B cell (primary cell): ENCODE measurements around the gene BTN3A1. TPM values are rescaled to one million over a fixed set of nuclear protein-coding genes. Genes with fewer than 3 reads are reported as not detected.
"Not testable (repeated sequence)": the region's sequence is repeated elsewhere in the genome, so short reads cannot be mapped to it uniquely, and the experiment has no call there.

Source experiments
- ATAC-seq: fragments of 200-7000 bp; cut with Tn5 transposase; one replicate; pipeline ENCODE4 v1.10.0; 2021; ENCODE audit warnings: low read depth, mild to moderate bottlenecking, moderate number of reproducible peaks, moderate library complexity
- CTCF ChIA-PET: fragments of 350-600 bp; sonication (Branson Sonifier 250); formaldehyde crosslinking; loops from one replicate; lab custom pipeline; 2021; ENCODE audit warnings: antibody characterized with exemption, inconsistent platforms; lab: Charles Lee
- POLR2A ChIA-PET: fragments of 350-600 bp; sonication (Branson Sonifier 250); formaldehyde crosslinking; loops from one replicate; lab custom pipeline; 2021; ENCODE audit warnings: antibody characterized with exemption; lab: Charles Lee
- DNase-seq: peaks from one replicate; pipeline ENCODE4 v3.0.0; 2013
- H2AFZ ChIP-seq: 2 replicates; pipeline ENCODE4 v1.6.1; 2012; ENCODE audit warnings: mild to moderate bottlenecking, low read depth, low read length; ENCODE audit not compliant: insufficient read depth, poor library complexity, severe bottlenecking
- H3K27ac ChIP-seq, 2 donors: 1 replicate in 1 of 2; 2 replicates in 1 of 2; pipeline ENCODE4 v1.5.1; 2012 to 2013; ENCODE audit warnings: low read length in 2 of 2, mild to moderate bottlenecking in 2 of 2, moderate library complexity in 1 of 2
- H3K27me3 ChIP-seq, 4 experiments: fragments of 200-600 bp in 1 of 4; sonication (generic) in 1 of 4; replicated peaks in 1 of 4; 1 replicate in 2 of 4; 2 replicates in 2 of 4; pipeline versions ENCODE4 v1.6.1 to v1.7.0; 2013 to 2016; ENCODE audit warnings: low read length in 3 of 4, mild to moderate bottlenecking in 2 of 4, mixed read lengths in 1 of 4, moderate library complexity in 1 of 4; ENCODE audit not compliant: insufficient read depth in 4 of 4, control insufficient read depth in 3 of 4; ENCODE audit errors: control extremely low read depth in 1 of 4
- H3K36me3 ChIP-seq, 2 experiments: replicated peaks in 1 of 2; 1 replicate in 1 of 2; 2 replicates in 1 of 2; pipeline versions ENCODE4 v1.6.1 to v1.7.1; 2013; ENCODE audit warnings: low read length in 1 of 2; ENCODE audit not compliant: insufficient read depth in 2 of 2, control insufficient read depth in 1 of 2; ENCODE audit errors: control extremely low read depth in 1 of 2, extremely low read depth in 1 of 2
- H3K4me1 ChIP-seq, 2 donors: fragments of 200-600 bp in 1 of 2; sonication (generic) in 1 of 2; 1 replicate in 1 of 2; 2 replicates in 1 of 2; pipeline versions ENCODE4 v1.5.1 to v1.6.1; 2013 to 2017; ENCODE audit warnings: low read length in 2 of 2; ENCODE audit not compliant: control insufficient read depth in 2 of 2, insufficient read depth in 2 of 2
- H3K4me2 ChIP-seq: replicated peaks from 2 replicates; pipeline ENCODE3; 2012; ENCODE audit warnings: mild to moderate bottlenecking, low read depth, low read length; ENCODE audit not compliant: poor library complexity, severe bottlenecking
- H3K4me3 ChIP-seq, 5 experiments: fragments of 200-600 bp in 1 of 5; sonication (generic) in 1 of 5; 1 replicate in 3 of 5; 2 replicates in 2 of 5; pipeline versions ENCODE4 v1.5.1 to v1.7.0; 2011 to 2016; ENCODE audit warnings: low read length in 4 of 5, mild to moderate bottlenecking in 4 of 5, low read depth in 2 of 5, control low read depth in 1 of 5, moderate library complexity in 1 of 5; ENCODE audit not compliant: insufficient read depth in 1 of 5; ENCODE audit errors: control extremely low read depth in 1 of 5, extremely low read depth in 1 of 5
- H3K79me2 ChIP-seq: fragments of 200-600 bp; sonication (generic); one replicate; pipeline ENCODE4 v1.6.0; 2016; ENCODE audit warnings: low read length; ENCODE audit not compliant: control insufficient read depth, insufficient read depth
- H3K9ac ChIP-seq: fragments of 200-600 bp; sonication (generic); 2 replicates; pipeline ENCODE4 v1.6.1; 2017; ENCODE audit warnings: mild to moderate bottlenecking, low read length, moderate library complexity
- H3K9me3 ChIP-seq, 3 donors: one replicate each; pipeline versions ENCODE4 v1.6.1 to v1.7.1; 2013; ENCODE audit warnings: low read length in 2 of 3; ENCODE audit not compliant: control insufficient read depth in 2 of 3, insufficient read depth in 1 of 3; ENCODE audit errors: control extremely low read depth in 1 of 3
- H4K20me1 ChIP-seq: 2 replicates; pipeline ENCODE4 v1.6.0; 2012; ENCODE audit warnings: mild to moderate bottlenecking, low read length; ENCODE audit not compliant: insufficient read depth, control insufficient read depth, poor library complexity, severe bottlenecking
- H3K27ac Mint-ChIP-seq: one replicate; pipeline ENCODE4 v1.8.0; 2021; ENCODE audit warnings: mixed read lengths
- H3K27me3 Mint-ChIP-seq: one replicate; pipeline ENCODE4 v1.8.0; 2021; ENCODE audit warnings: mixed read lengths
- H3K4me1 Mint-ChIP-seq: one replicate; pipeline ENCODE4 v1.8.0; 2021; ENCODE audit warnings: mixed read lengths
- H3K4me3 Mint-ChIP-seq: one replicate; pipeline ENCODE4 v1.8.0; 2021; ENCODE audit warnings: mixed read lengths
- H3K9me3 Mint-ChIP-seq: one replicate; pipeline ENCODE4 v1.8.0; 2022; ENCODE audit warnings: mixed read lengths; ENCODE audit not compliant: insufficient read depth
- EZH2 ChIP-seq: IDR thresholded peaks from 2 replicates; pipeline ENCODE4 v1.6.1; 2012; ENCODE audit warnings: borderline replicate concordance, low read depth, mild to moderate bottlenecking, moderate library complexity, low read length; ENCODE audit not compliant: insufficient read depth, poor library complexity, severe bottlenecking
- WGBS: methylation state at CpG from one replicate; pipeline ENCODE4 v1.1.5; 2013; ENCODE audit warnings: missing lambda C conversion rate; ENCODE audit not compliant: insufficient coverage; 5-methylcytosine and 5-hydroxymethylcytosine counted together
- intact Hi-C: fragments of 100-400 bp; cut with micrococcal nuclease; formaldehyde crosslinking; loops from one replicate; pipeline ENCODE4 v1.10.0; 2022
- polyA plus RNA-seq: library from polyadenylated mRNA; depleted of rRNA; stranded (reverse); fragments of >200 nt; gene quantifications from 2 replicates; pipeline ENCODE4 v1.2.3, GENCODE V29; 2012
- total RNA-seq, 2 donors: library from RNA; stranded (reverse); fragments of 120-200 nt in 1 of 2; gene quantifications; 1 replicate in 1 of 2; 2 replicates in 1 of 2; pipeline versions ENCODE4 v1.2.3 to v1.2.4, GENCODE V29; 2013 to 2022
- TF ChIP-seq, protein P1 (sequence below): fragments of 200-600 bp; IDR thresholded peaks from one replicate; pipeline ENCODE4 v1.8.0; 2022; ENCODE audit warnings: antibody characterized with exemption, mild to moderate bottlenecking

BTN3A1 gene
- total and polyA plus RNA-seq, 2 donors (not counting 1 experiment from before 2014, with no cell fraction given): 133 to 175 TPM

DNA sequence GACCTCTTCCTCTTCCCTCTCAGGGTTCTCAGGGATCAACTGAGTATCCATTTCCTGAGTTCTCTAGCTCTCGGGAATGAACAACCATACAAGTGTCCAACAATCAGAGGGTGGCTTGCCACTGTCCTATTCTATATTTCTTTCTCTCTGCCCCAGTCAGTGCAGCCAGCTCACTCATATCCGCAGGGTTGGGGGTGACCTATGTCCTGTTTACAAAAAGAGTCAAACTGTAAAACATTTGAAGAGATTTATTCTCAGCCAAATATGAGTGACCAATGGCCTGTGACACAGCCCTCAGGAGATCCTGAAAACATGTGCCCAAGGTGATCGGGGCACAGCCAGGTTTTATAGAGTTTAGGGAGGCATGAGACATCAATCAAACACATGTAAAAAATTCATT, 47.9 kb upstream of the BTN3A1 start:
- POLR2A ChIA-PET: no interaction called here
- peaks cover 0 to 35% (median 13%) of the 10 kb centered on the region in 4 experiments for H3K27me3 ChIP-seq
- H3K4me1 ChIP-seq: peaks cover 9 to 12% of the 10 kb centered on the region in 2 donors
- H3K9ac ChIP-seq: no peak overlapping the region
- DNase-seq: no peak
- TF ChIP-seq, protein P1, sequence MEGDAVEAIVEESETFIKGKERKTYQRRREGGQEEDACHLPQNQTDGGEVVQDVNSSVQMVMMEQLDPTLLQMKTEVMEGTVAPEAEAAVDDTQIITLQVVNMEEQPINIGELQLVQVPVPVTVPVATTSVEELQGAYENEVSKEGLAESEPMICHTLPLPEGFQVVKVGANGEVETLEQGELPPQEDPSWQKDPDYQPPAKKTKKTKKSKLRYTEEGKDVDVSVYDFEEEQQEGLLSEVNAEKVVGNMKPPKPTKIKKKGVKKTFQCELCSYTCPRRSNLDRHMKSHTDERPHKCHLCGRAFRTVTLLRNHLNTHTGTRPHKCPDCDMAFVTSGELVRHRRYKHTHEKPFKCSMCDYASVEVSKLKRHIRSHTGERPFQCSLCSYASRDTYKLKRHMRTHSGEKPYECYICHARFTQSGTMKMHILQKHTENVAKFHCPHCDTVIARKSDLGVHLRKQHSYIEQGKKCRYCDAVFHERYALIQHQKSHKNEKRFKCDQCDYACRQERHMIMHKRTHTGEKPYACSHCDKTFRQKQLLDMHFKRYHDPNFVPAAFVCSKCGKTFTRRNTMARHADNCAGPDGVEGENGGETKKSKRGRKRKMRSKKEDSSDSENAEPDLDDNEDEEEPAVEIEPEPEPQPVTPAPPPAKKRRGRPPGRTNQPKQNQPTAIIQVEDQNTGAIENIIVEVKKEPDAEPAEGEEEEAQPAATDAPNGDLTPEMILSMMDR: no peak
- TF ChIP-seq EZH2: no peak
- H3K4me3 ChIP-seq: no peak overlapping the region
- H4K20me1 ChIP-seq: no peaks in the 10 kb centered on the region
- H2AFZ ChIP-seq: no peak overlapping the region
- Mint-ChIP-seq H3K9me3 (no peaks in the 10 kb centered on the region), H3K27me3 (peaks cover 25% of the 10 kb centered on the region), H3K4me1 (peaks cover 8% of the 10 kb centered on the region), H3K4me3 (no peak overlapping the region), H3K27ac (no peak overlapping the region)
- intact Hi-C loops: no loop called here
- H3K36me3 ChIP-seq: no peaks in the 10 kb centered on the region
- WGBS: 80% methylated on average over 1 of the region's 3 CpGs
- H3K4me2 ChIP-seq: no peak overlapping the region
- ATAC-seq: no peak
- H3K9me3 ChIP-seq: no peaks in the 10 kb centered on the region
- no peak overlapping the region for H3K27ac ChIP-seq
- CTCF ChIA-PET: no interaction called here
- H3K79me2 ChIP-seq: no peaks in the 10 kb centered on the region

DNA sequence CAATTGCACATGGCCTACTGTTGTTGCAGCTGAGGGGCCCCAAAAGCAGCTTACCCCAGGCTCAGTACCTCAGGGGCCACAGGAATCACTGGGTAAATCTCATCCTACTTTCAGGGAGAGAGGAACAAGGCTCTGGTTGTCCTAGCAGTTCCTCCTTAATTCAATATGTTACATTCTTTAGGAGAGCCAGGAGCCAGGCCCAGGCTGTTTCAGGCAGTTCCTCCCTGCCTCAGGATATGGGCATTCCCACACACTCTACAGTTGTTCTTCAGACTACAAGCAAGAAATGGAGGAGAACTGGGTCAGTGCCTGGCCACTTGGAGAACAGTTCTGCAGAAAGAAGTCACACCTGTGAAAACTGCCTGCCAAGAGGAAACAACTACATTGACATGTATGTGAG, 46.7 kb upstream of the BTN3A1 start:
- intact Hi-C loops: no loop called here
- Histone ChIP-seq H3K27ac (no peak overlapping the region), H3K4me3 (no peak overlapping the region), H3K4me2 (no peak overlapping the region), H3K27me3 (peaks cover 0 to 43% (median 16%) of the 10 kb centered on the region in 4 experiments), H3K4me1 (peaks cover 10 to 18% of the 10 kb centered on the region in 2 donors), H3K36me3 (no peaks in the 10 kb centered on the region), H3K9ac (no peak overlapping the region), H4K20me1 (no peaks in the 10 kb centered on the region), H3K9me3 (no peaks in the 10 kb centered on the region), H2AFZ (no peak overlapping the region), H3K79me2 (no peaks in the 10 kb centered on the region)
- no peak overlapping the region for H3K27ac Mint-ChIP-seq
- no peak for TF ChIP-seq EZH2
- TF ChIP-seq, protein P1: no peak
- ATAC-seq (no peak), DNase-seq (no peak)
- H3K4me1 Mint-ChIP-seq: peaks cover 8% of the 10 kb centered on the region
- ChIA-PET POLR2A (interaction anchor here (1.1 kb wide), 1 partner anchor 9 kb away, joined by 3 read pairs; no protein-coding TSS in a partner anchor), CTCF (no interaction called here)
- H3K27me3 Mint-ChIP-seq: peaks cover 25% of the 10 kb centered on the region
- no peak overlapping the region for H3K4me3 Mint-ChIP-seq
- no peaks in the 10 kb centered on the region for H3K9me3 Mint-ChIP-seq

DNA sequence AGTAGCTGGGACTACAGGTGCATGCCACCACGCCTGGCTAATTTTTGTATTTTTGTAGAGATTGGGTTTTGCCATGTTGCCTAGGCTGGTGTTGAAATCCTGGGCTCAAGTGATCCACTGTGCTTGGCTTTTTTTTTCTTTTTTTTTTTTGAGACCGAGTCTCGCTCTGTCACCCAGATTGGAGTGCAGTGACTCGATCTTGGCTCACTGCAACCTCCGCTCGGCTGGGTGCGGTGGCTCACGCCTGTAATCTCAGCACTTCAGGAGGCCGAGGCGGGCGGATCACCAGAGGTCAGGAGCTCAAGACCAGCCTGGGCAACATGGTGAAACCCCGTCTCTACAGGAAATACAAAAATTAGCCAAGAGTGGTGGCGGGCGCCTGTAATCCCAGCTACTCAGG, 44.5 kb upstream of the BTN3A1 start:
- H2AFZ ChIP-seq, H3K4me3 Mint-ChIP-seq, DNase-seq, H3K27ac ChIP-seq, H3K27ac Mint-ChIP-seq, ATAC-seq, intact Hi-C loops, H3K9ac ChIP-seq, H3K9me3 ChIP-seq, H3K4me3 ChIP-seq, H3K79me2 ChIP-seq, H3K36me3 ChIP-seq, H4K20me1 ChIP-seq, H3K9me3 Mint-ChIP-seq, H3K4me2 ChIP-seq: not testable (repeated sequence)
- Histone ChIP-seq H3K27me3 (peaks cover 0 to 46% (median 17%) of the 10 kb centered on the region in 4 experiments), H3K4me1 (peaks cover 18 to 30% of the 10 kb centered on the region in 2 donors)
- CTCF ChIA-PET: interaction anchor here (1.0 kb wide), 1 partner anchor 238 kb away, joined by 3 read pairs; no protein-coding TSS in a partner anchor
- Mint-ChIP-seq H3K4me1 (peaks cover 21% of the 10 kb centered on the region), H3K27me3 (peaks cover 30% of the 10 kb centered on the region)
- WGBS: 89% methylated on average over 11 of the region's 14 CpGs
- POLR2A ChIA-PET: interaction anchor here (0.7 kb wide), 1 partner anchor 230 kb away, joined by 6 read pairs; no protein-coding TSS in a partner anchor
